ENCODE results near the gene ERCC6L. TPM values are rescaled to one million over a fixed set of nuclear protein-coding genes. Genes with fewer than 3 reads are reported as not detected.

Gene ERCC6L
- total RNA-seq, 2 donors from 2014 or later: not detected

DNA sequence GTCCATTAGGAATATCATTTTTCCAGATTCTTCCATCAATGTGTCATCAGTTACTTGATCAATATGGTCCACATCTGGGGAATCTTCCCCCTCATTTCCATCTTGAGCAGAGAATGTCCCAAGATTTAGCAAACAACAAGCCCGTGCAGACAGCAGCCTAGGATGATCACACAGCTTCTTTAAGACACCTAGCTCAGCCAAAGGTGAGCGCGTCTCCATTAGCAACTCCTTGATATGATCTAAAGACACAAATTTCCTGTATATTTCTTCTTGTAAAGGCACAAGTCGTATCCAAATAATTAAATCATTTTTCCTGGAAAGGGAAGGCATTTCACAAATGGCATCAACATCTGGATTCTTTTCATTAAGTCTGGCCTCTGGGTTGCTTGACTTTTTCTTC lies 31.5 kb downstream of the ERCC6L start:
- DNase-seq: no peak
- Histone ChIP-seq H3K9me3 (no peaks in the 10 kb centered on the region), H3K4me1 (no peaks in the 10 kb centered on the region), H3K4me3 (no peak overlapping the region), H3K36me3 (replicated peaks in 1 of 2; ENCODE audit: insufficient read depth in 1 of 2, low read depth in 2 of 2) (no peaks in the 10 kb centered on the region), H3K27me3 (no peaks in the 10 kb centered on the region), H3K27ac (no peak overlapping the region)
- intact Hi-C loops (cut with DNase I): no loop called here
- ATAC-seq: no peak
- 95 to 98% methylated on average over 4 of the region's 4 CpGs for WGBS, 2 donors
- TF ChIP-seq POLR2A (IDR thresholded peaks at IDR 0.05): no peak
- TF ChIP-seq, protein P1, sequence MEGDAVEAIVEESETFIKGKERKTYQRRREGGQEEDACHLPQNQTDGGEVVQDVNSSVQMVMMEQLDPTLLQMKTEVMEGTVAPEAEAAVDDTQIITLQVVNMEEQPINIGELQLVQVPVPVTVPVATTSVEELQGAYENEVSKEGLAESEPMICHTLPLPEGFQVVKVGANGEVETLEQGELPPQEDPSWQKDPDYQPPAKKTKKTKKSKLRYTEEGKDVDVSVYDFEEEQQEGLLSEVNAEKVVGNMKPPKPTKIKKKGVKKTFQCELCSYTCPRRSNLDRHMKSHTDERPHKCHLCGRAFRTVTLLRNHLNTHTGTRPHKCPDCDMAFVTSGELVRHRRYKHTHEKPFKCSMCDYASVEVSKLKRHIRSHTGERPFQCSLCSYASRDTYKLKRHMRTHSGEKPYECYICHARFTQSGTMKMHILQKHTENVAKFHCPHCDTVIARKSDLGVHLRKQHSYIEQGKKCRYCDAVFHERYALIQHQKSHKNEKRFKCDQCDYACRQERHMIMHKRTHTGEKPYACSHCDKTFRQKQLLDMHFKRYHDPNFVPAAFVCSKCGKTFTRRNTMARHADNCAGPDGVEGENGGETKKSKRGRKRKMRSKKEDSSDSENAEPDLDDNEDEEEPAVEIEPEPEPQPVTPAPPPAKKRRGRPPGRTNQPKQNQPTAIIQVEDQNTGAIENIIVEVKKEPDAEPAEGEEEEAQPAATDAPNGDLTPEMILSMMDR (IDR thresholded peaks at IDR 0.05): no peak

DNA sequence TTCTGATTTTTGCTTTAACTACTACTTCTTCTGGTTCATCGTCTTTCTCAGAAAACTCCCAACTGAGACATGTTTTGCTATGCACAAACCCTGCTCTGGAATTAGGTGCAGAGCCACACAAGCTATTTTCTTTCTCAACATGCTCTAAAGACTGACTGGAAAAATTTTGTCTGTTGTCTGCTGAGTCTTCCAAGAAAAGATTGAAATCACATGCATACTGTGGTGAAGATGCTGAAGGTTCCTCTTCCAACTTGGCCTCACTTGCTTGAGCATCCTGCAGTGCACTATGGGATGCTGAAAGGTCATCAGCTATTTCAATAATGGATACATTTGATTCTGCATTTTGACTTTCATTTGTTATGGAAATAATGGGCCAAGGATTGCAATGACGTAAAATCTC lies 33.1 kb downstream of the ERCC6L start:
- ATAC-seq (no peak), DNase-seq (no peak)
- H3K27me3 ChIP-seq: no peaks in the 10 kb centered on the region
- intact Hi-C loops (cut with DNase I): no loop called here
- H3K4me1 ChIP-seq: no peaks in the 10 kb centered on the region
- H3K4me3 ChIP-seq: no peak overlapping the region
- H3K36me3 ChIP-seq (replicated peaks in 1 of 2; ENCODE audit: insufficient read depth in 1 of 2, low read depth in 2 of 2): no peaks in the 10 kb centered on the region
- WGBS, 2 donors: 89 to 92% methylated on average over 2 of the region's 2 CpGs
- no peak overlapping the region for H3K27ac ChIP-seq
- no peaks in the 10 kb centered on the region for H3K9me3 ChIP-seq
- TF ChIP-seq POLR2A (IDR thresholded peaks at IDR 0.05): no peak
- TF ChIP-seq, protein P1 (IDR thresholded peaks at IDR 0.05): no peak

DNA sequence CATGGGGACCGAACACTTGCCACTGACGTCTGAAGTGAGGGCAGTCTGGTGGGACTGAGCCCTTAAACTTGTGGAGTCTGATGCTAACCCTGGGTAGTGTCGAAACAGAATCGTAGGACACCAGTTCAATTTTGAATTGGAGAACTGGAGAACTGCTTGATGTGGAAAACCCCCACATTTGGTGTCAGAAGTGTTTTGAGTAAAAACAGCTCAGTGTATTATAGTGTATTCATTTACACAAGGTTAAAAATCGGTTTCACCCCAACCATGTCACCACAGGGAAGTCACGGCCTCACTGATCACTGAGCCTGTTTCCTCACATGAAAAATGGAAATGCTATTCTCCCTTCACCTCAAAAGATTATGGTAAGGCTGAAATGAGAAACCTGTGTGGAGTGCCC lies 35.4 kb downstream of the ERCC6L start:
- WGBS, 2 donors: 77 to 89% methylated on average over 6 of the region's 6 CpGs

DNA sequence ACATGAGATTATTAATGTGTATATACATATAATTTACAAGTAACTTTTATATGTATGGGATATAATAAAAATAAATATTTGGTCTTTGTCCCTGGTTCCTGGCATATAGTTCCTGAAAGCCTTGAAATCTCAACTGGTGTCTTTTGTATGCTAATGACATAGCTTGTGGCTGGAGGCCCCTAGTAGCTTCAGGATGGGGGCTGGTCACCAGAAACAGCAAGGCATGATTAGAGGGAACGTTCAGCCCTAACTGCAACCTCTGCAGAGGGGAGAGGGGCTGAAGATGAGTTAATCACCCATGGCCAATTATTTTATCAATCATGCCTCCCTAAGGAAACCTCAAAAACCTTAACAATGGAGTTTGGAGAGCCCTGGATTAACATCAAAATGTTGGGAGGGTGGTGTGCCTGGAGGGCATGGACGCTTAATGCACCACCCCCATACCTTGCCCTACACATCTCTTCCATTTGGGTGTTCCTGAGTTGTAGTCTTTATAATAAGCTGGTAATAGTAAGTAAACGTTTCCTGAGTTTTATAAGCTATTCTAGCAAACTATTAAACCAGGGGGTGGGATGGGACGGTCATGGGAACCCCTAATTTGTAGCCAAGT lies 35.9 kb downstream of the ERCC6L start:
- DNase-seq (no peak), ATAC-seq (no peak)
- TF ChIP-seq POLR2A (IDR thresholded peaks at IDR 0.05): no peak
- TF ChIP-seq, protein P1 (IDR thresholded peaks at IDR 0.05): no peak
- H3K36me3 ChIP-seq (replicated peaks in 1 of 2; ENCODE audit: insufficient read depth in 1 of 2, low read depth in 2 of 2): no peaks in the 10 kb centered on the region
- WGBS, 2 donors: 71 to 77% methylated on average over 4 of the region's 4 CpGs
- H3K27me3 ChIP-seq: no peaks in the 10 kb centered on the region
- H3K9me3 ChIP-seq: no peaks in the 10 kb centered on the region
- no peak overlapping the region for H3K4me3 ChIP-seq
- no peak overlapping the region for H3K27ac ChIP-seq
- intact Hi-C loops (cut with DNase I): no loop called here
- no peaks in the 10 kb centered on the region for H3K4me1 ChIP-seq

More for the DNA sequence above, 35.4 kb downstream of the ERCC6L start:
- no peaks in the 10 kb centered on the region for H3K9me3 ChIP-seq
- no peak for ATAC-seq
- H3K27ac ChIP-seq: no peak overlapping the region
- H3K4me3 ChIP-seq: no peak overlapping the region
- TF ChIP-seq, protein P1 (IDR thresholded peaks at IDR 0.05): no peak
- no peak for TF ChIP-seq POLR2A (IDR thresholded peaks at IDR 0.05)
- no peaks in the 10 kb centered on the region for H3K4me1 ChIP-seq
- intact Hi-C loops (cut with DNase I): no loop called here
- DNase-seq: no peak
- H3K27me3 ChIP-seq: no peaks in the 10 kb centered on the region
- no peaks in the 10 kb centered on the region for H3K36me3 ChIP-seq (replicated peaks in 1 of 2; ENCODE audit: insufficient read depth in 1 of 2, low read depth in 2 of 2)

DNA sequence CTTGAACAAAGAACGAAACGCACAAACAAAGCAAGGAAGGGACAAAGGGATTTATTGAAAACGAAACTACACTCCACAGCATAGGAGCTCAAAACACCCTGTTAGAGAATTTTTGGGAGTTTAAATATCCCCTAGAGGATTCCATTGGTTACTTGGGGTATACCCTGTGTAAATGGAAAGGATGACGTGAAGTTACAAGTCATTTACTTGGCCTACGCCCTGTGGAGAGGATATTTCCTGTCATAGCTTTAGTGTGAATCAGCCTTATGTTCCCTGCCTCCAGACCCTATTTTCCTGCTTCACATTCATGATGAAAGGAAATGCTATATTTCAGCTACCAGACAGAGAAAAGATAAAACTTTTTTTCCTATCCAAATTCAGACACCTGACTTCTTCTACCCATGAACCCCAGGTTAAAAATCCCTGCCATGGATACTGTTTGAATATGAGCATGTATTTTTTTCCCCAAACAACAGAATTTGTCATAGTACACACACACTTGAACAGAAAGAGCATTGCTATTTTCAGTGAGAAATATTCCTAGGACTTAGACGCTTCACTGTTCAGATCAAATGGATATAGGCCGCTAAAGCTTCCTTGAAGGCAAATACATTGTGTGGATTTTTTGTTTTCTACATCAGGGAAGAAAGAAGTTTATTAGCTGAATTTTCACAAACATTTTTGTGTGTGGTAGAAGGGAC lies 36.8 kb downstream of the ERCC6L start:
- no peaks in the 10 kb centered on the region for H3K4me1 ChIP-seq
- DNase-seq (no peak), ATAC-seq (no peak)
- H3K27me3 ChIP-seq: no peaks in the 10 kb centered on the region
- TF ChIP-seq, protein P1 (IDR thresholded peaks at IDR 0.05): no peak
- TF ChIP-seq POLR2A (IDR thresholded peaks at IDR 0.05): no peak
- H3K9me3 ChIP-seq: no peaks in the 10 kb centered on the region
- WGBS, 2 donors: 85 to 95% methylated on average over 7 of the region's 7 CpGs
- no peak overlapping the region for H3K4me3 ChIP-seq
- no peak overlapping the region for H3K27ac ChIP-seq
- intact Hi-C loops (cut with DNase I): no loop called here
- H3K36me3 ChIP-seq (replicated peaks in 1 of 2; ENCODE audit: insufficient read depth in 1 of 2, low read depth in 2 of 2): no peaks in the 10 kb centered on the region
